Stimulated activated memory B cell treated with anti-CD40 and anti-IgM and Interleukin-4, amounts not matched to agents 10 μg/mL and 1 μg/mL and 100 μg/mL, for 72 hours (primary cell): ENCODE measurements around the gene CCDC120.

ENCODE experiments used
- ATAC-seq: fragments of 150-1000 bp; cut with Tn5 transposase; 2 replicates; pipeline ENCODE4 v1.10.0; 2021
- H3K27ac Mint-ChIP-seq: one replicate; pipeline ENCODE4 v1.8.0; 2022; ENCODE audit warnings: mild to moderate bottlenecking, mixed read lengths
- H3K27me3 Mint-ChIP-seq: one replicate; pipeline ENCODE4 v1.8.0; 2022; ENCODE audit warnings: mixed read lengths
- H3K36me3 Mint-ChIP-seq: one replicate; pipeline ENCODE4 v1.8.0; 2022; ENCODE audit warnings: mixed read lengths
- H3K4me1 Mint-ChIP-seq: one replicate; pipeline ENCODE4 v1.8.0; 2022; ENCODE audit warnings: mixed read lengths
- H3K4me3 Mint-ChIP-seq: one replicate; pipeline ENCODE4 v1.8.0; 2022; ENCODE audit warnings: mild to moderate bottlenecking, moderate library complexity, mixed read lengths
- H3K9me3 Mint-ChIP-seq: one replicate; pipeline ENCODE4 v1.8.0; 2022; ENCODE audit warnings: mixed read lengths

CCDC120 gene

DNA sequence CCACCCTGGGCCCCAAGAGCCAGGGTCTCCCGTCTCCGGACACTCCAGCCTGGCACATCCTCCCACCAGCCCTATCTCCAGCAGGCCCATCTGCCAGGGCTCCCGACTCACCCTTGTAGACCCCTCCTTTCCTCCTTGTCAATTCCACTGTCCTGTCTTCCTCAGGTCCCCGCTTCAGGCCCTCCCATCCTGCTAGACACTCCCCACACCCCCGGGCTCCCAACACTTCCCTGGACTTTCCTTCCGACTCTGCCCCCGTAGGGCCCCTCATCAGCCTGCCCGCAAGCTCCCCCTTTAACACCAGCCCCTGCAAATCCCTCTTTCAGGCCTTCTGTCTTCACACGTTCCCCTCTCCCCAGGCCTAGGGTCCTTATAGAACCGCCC lies 13.9 kb downstream of the CCDC120 start:
- Mint-ChIP-seq H3K4me3 (peak overlapping the region; percentile 33), H3K27me3 (no peaks in the 10 kb centered on the region), H3K9me3 (peaks cover 7% of the 10 kb centered on the region)

DNA sequence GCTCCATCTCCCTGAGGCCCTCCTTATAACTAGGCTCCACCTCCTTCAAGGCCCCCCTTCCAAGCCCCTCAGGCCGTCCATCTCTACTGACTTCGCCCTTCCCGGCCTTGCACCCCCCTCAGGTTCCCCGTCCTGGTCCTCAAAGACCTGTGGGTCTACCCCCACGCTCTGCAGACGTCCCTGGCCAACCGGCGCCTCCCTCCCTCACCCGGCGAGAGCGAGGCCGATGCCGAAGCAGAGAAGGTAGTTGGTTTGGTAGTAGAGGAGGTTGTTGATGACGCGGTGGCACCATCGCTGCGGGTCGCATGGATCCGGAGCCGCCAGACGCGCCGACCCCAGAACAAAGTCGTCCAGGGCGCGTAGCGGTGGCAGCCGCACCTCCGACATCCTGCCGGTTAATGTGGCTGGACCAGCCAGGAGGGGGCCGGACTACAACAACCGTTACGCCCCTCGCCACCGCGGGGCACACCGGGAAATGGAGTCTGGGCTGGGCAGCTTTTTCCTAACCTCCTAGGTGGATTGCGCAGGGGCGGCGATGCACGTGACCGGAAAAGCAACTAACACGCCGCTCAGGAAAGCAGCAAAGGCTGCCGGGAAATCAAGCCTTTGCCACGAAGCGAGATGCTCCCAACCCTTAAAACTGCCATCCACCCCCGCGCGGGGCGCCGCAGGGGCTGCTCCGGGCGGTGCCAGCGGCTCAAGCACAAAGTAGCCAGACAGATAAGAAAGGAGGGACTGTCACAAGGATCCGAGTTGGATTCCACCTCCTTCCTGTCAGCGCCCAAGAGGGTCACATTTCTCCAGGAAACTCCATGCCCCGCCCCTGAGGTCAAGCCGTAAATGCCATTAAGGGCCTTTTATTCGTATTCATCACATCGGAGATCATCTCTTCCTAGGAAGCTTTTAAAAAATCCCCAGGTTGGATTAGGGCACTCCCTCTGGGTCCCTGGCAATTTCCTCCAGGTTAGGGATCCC lies 15.1 kb downstream of the CCDC120 start, which contains the start of gene PRAF2:
TSS of gene PRAF2 (minus strand) at position 402 of the 975 bp plus-strand sequence. CDS start at position 387, 15 bp downstream.
- peaks cover 7% of the 10 kb centered on the region for H3K9me3 Mint-ChIP-seq
- H3K27ac Mint-ChIP-seq: peak within 1 kb of the TSS; percentile 55
- H3K4me1 Mint-ChIP-seq: peaks cover 24% of the 10 kb centered on the region
- peaks cover 26% of the 10 kb centered on the region for H3K36me3 Mint-ChIP-seq
- H3K27me3 Mint-ChIP-seq: no peaks in the 10 kb centered on the region
- ATAC-seq: peak; percentile 96
- peak within 1 kb of the TSS; percentile 86 for H3K4me3 Mint-ChIP-seq

More for the DNA sequence above, 13.9 kb downstream of the CCDC120 start:
- ATAC-seq: no peak
- H3K27ac Mint-ChIP-seq: peak overlapping the region; percentile 55
- H3K4me1 Mint-ChIP-seq: peaks cover 19% of the 10 kb centered on the region
- H3K36me3 Mint-ChIP-seq: peaks cover 26% of the 10 kb centered on the region

DNA sequence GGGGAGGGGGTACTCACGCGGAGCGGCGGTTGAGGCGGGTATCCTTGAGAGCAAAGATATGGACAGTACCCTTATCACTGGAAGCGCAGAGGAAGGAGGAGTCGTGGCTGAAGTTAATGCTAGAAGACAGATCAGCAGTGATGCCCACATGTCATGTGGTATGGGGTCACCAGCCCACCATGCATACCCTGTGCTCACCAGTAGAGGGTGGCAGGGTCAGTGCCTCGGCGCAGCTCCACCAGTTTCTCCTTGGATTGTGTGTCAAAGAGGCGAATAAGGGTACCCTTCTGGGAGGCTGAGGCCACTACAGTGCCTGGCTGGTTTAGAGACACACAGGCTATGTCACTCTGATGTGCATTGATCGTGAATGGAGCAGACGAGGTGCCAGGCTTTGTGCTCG lies 16.5 kb downstream of the CCDC120 start:
- Mint-ChIP-seq H3K27ac (no peak overlapping the region), H3K4me1 (peaks cover 32% of the 10 kb centered on the region), H3K27me3 (no peaks in the 10 kb centered on the region), H3K4me3 (no peak overlapping the region), H3K9me3 (peaks cover 7% of the 10 kb centered on the region), H3K36me3 (peaks cover 26% of the 10 kb centered on the region)
- no peak for ATAC-seq

DNA sequence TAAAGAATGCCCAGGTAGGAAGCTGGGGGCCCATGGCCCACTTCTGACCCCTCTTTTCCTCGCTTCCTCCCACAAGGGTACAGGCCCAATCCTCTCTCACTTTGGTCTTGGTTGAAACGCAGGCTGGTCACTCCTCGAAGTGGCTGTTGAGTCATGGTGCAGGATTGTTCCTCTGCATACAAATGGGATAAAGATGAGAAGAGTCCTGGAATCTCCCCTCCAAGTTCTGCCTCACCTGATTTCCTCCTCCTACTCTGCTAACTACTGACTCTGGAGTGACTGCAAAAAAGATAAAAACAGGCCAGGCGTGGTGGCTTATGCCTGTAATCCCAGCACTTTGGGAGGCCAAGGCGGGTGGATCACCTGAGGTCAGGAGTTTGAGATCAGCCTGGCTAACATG lies 19.1 kb downstream of the CCDC120 start:
- no peaks in the 10 kb centered on the region for H3K27me3 Mint-ChIP-seq
- H3K4me1 Mint-ChIP-seq: peaks cover 28% of the 10 kb centered on the region
- peaks cover 4% of the 10 kb centered on the region for H3K9me3 Mint-ChIP-seq
- ATAC-seq: no peak
- no peak overlapping the region for H3K4me3 Mint-ChIP-seq
- no peak overlapping the region for H3K27ac Mint-ChIP-seq
- peaks cover 16% of the 10 kb centered on the region for H3K36me3 Mint-ChIP-seq

DNA sequence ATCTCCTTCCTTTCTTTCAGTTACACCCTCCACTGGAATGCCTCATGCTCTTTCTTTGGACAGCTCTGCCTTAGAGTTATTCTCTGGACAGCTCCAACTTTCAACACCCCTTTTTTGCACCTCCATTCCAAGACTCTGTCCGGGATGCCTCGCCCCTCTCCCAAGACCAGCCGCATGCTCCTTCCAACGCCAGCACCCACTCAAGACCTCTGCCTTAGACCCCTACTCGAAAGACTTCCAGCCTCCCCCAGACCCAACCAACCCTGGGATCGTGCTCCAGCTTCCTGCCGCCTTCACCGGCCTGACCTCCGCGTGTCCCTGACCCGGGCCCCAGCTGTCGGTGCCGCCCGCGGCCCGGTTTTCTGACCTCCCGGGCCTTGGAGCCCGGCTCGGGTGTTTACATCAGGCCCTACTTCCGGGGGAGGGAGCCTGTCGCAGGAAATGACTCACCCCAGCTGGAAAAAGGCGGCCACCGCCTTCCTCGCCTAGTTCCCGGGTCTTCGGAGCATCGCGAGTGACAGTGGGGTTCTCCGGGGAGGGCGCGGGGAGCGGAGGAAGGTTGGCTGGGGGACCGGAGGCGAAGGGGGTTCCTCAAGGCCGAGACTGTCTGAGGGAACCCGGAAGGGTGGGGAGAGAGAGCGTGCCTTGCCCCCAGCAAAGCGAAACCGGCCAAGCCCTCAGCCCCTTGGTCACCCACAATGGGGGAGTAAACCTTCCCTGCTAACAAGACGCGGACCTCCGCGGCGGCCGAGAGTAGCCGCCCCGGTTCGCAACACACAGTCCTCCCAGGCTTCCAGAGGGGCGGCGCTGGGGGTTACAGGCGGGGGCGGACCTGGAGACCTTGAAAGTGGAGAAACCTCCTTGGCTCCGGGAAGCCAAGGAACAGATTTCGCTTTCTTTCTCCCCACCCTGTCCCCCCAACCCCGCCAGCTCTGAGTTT lies 21.0 kb downstream of the CCDC120 start, which contains the start of gene WDR45:
TSS of gene WDR45 (minus strand) at position 399 of the 940 bp plus-strand sequence. CDS start 1,792 bp downstream, outside the sequence.
- ATAC-seq: peak; percentile 85
- peak within 1 kb of the TSS; percentile 96 for H3K27ac Mint-ChIP-seq
- H3K9me3 Mint-ChIP-seq: no peaks in the 10 kb centered on the region
- no peaks in the 10 kb centered on the region for H3K27me3 Mint-ChIP-seq
- peaks cover 13% of the 10 kb centered on the region for H3K4me1 Mint-ChIP-seq
- H3K4me3 Mint-ChIP-seq: peak within 1 kb of the TSS; percentile 86
- H3K36me3 Mint-ChIP-seq: peaks cover 8% of the 10 kb centered on the region

DNA sequence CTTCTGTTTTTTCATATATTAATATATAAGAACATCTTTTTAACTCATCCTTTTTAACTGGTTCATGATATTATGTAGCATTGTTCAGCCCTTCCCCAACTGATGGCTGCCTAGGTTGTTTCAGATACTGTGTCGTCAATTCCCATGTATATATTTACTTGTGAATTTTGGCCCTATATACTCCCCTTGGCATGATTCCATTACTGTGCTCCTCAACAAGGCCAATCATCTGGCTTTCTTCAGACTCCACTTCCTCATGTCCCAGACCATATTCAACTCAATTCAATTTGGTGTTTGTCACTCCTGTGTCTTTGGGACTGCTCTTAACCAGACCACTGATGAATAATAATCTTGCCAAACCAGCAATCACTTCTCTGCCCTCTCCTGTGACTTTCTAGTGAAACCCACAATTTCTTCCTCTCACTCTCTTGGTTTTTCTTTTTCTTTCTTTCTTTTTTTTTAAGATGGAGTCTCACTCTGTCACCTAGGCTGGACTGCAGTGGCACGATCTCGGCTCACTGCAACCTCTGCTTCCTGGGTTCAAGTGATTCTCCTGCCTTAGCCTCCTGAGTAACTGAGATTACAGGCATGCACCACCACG lies 23.6 kb downstream of the CCDC120 start:
- Mint-ChIP-seq H3K27ac (no peak overlapping the region), H3K4me1 (peaks cover 13% of the 10 kb centered on the region), H3K27me3 (no peaks in the 10 kb centered on the region), H3K9me3 (no peaks in the 10 kb centered on the region), H3K36me3 (no peaks in the 10 kb centered on the region), H3K4me3 (no peak overlapping the region)
- no peak for ATAC-seq

DNA sequence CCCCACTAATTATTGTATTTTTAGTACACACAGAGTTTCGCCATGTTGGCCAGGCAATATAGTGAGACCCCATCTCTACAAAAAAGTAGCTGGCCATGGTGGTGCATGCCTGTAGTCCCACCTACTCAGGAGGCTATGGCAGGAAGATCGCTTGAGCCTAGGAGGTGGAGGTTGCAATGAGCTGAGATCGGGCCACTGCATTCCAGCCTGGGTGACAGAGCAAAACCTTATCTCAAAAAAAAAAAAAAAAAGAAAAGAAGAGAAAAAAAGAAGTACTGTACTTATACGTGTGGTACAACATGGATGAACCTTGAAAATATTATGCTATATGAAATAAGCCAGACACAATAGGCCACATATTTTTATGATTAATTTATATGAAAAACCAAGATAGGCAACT lies 30.8 kb downstream of the CCDC120 start:
- Mint-ChIP-seq H3K36me3 (no peaks in the 10 kb centered on the region), H3K4me1 (no peaks in the 10 kb centered on the region), H3K9me3 (no peaks in the 10 kb centered on the region), H3K4me3 (no peak overlapping the region), H3K27me3 (no peaks in the 10 kb centered on the region), H3K27ac (no peak overlapping the region)
- ATAC-seq: no peak

DNA sequence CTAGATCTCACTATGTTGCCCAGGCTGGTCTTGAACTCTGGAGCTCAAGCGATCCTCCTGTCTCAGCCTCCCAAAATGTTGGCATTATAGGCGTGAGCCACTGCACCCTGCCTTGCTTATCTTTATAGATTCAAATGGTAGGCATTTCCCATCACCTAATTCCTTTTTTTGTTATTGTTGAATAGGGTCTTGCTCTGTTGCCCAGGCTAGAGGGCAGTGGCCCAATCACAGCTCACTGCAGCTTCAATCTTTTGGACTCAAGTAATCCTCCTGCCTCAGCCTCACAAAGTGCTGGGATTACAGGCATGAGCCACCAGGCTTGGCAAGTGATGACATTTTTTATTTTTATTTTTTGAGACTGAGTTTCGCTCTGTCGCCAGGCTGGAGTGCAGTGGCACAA lies 37.6 kb downstream of the CCDC120 start:
- Mint-ChIP-seq H3K4me1 (peaks cover 2% of the 10 kb centered on the region), H3K4me3 (no peak overlapping the region), H3K27me3 (no peaks in the 10 kb centered on the region), H3K9me3 (no peaks in the 10 kb centered on the region), H3K27ac (no peak overlapping the region), H3K36me3 (no peaks in the 10 kb centered on the region)
- no peak for ATAC-seq

DNA sequence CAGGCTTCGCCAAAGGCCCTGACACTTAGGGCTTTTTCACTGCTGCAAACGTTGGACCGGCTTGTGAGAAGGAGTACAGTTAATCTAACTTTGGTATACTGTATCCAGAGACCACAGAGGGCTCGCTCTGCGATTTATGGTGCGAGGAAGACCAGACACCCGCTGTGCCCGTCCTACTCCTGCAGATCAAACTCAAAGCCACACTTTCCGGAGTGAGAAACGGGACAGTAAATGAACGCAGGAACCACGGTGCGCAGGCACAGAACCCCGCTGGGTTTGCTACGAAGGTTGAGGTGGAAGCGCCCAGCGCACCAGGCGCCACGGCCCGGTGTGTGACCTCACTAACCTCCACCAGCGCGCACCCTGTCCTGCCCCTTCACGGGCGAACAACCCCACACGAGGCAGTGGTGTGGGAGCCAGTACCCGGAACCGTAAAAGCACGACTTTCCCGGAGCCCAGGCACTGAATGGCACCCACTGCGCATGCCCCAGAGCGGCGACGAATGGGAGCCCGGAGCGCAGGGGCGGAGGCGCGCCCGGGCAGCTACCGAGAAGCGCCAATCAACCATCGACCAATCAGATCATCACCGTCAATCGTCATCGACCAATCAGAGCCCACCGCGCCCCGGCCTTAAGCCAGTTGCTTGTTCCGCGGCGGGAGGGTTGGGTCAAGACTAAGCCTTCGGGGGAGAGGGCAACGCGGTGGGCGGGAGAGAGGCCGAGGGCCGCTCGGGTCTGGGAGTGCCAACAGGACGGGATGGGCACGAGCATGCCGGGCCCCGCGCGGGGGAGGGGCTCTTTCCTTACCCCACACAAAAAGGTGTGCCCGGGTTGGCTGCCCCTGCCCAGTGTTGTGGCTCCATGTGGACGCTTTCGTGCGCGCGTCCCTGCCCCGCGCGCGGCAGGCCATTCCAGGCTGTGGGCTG lies 42.2 kb downstream of the CCDC120 start:
- Mint-ChIP-seq H3K9me3 (no peaks in the 10 kb centered on the region), H3K36me3 (no peaks in the 10 kb centered on the region), H3K27me3 (no peaks in the 10 kb centered on the region), H3K4me1 (peaks cover 8% of the 10 kb centered on the region), H3K4me3 (peak overlapping the region; percentile 82), H3K27ac (peak overlapping the region; percentile 77)
- peak; percentile 98 for ATAC-seq

DNA sequence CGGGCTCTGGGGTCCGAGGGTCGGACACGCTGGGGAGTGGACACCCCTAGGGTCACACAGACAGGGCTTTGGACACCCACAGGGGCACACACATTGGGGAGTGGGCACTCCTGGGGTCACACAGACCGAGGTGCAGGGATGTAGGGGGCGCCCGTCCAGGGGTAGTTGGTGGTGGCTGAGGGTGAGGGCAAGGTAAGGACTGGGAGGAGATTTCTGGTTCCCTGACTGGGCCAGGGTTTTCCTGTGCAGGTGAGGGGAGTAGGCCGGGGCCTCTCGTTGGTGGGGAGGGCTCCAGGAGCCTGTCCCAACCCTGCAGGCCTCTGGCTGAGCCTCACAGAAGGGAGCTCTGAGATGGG lies 42.8 kb downstream of the CCDC120 start:
- Mint-ChIP-seq H3K27ac (peak overlapping the region; percentile 77), H3K36me3 (no peaks in the 10 kb centered on the region), H3K4me1 (peaks cover 8% of the 10 kb centered on the region), H3K9me3 (no peaks in the 10 kb centered on the region), H3K27me3 (no peaks in the 10 kb centered on the region), H3K4me3 (peak overlapping the region; percentile 82)
- peak; percentile 3 for ATAC-seq

DNA sequence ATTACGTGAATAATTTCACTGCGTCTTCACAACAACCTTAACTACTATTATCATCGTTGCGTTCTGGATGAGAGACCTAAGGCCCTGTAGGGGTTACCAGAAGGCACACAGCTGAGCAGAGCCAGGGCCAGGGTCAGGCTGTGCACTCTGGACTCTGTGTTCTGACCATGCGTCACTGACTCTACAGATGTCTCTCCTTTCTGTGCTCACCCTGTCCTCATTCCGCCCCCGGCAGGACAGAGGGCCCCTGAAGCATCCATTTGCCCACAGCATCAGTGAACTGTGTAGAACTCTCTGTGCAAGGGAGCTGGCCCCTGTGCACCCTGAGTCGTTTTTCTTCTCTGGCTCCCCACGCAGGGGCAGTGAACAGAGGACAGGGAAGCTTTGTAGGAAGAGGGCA lies 43.4 kb downstream of the CCDC120 start:
- Mint-ChIP-seq H3K4me1 (peaks cover 8% of the 10 kb centered on the region), H3K4me3 (peak overlapping the region; percentile 82), H3K36me3 (no peaks in the 10 kb centered on the region), H3K27me3 (no peaks in the 10 kb centered on the region), H3K27ac (peak overlapping the region; percentile 77), H3K9me3 (no peaks in the 10 kb centered on the region)
- ATAC-seq: no peak

DNA sequence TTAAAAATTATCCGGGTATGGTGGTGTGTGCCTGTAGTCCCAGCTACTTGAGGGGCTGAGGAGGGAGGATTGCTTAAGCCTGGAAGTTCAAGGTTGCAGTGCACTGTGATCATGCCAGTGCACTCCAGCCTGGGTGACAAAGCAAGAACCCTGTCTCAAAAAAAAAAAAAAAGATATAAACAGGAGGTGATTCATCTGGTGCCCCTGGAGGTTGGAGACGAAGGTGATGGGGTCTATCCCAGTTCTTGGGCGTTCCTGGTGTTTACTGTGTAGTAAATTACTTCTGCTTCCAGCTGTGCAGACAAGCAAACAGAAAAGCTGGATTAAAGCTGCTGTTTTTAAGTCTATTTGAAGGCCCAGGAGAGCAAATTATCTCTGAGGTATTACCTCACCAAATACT lies 44.8 kb downstream of the CCDC120 start:
- ATAC-seq: no peak
- no peaks in the 10 kb centered on the region for H3K36me3 Mint-ChIP-seq
- H3K27me3 Mint-ChIP-seq: no peaks in the 10 kb centered on the region
- H3K4me3 Mint-ChIP-seq: no peak overlapping the region
- H3K27ac Mint-ChIP-seq: no peak overlapping the region
- H3K4me1 Mint-ChIP-seq: peaks cover 8% of the 10 kb centered on the region
- H3K9me3 Mint-ChIP-seq: no peaks in the 10 kb centered on the region

DNA sequence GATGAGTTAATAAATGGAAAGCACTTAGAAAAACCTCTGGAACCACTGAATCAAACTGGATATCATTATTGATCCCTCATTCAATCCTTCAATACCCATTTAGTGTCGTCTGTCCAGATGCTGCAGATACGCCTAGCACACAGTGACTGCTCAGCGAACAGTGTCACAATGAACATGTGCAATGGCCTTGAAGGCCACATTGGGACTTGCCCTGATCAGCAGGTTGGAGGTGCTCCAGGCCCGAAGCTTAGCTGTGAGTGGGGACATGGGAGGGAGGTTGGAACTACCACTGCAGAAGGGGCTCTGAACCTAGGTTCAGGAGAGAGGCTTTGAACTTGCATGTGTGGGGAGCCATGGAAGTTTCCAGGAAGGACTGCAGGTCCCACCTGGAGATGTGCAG lies 47.5 kb downstream of the CCDC120 start:
- Mint-ChIP-seq H3K36me3 (peaks cover 9% of the 10 kb centered on the region), H3K27me3 (no peaks in the 10 kb centered on the region), H3K9me3 (no peaks in the 10 kb centered on the region), H3K27ac (no peak overlapping the region), H3K4me1 (peaks cover 7% of the 10 kb centered on the region), H3K4me3 (no peak overlapping the region)
- ATAC-seq: no peak

DNA sequence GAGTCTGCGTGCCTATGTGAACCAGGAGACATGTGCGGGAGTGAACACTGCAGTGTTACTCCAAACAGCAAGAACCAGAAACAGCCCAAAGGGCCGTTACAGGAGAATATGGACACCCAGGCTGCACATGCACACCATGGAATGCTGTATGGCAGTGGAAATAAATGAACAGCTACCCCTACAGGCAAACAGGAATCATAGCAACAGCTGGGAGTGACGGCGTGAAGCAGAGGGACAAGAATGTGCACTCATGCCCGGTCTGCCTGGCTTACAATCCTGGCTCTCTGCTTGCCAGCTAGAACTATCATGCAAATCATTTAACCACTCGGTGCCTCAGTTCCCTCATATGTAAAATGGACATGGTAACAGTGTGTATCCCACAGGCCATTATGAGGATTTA lies 48.1 kb downstream of the CCDC120 start:
- H3K27ac Mint-ChIP-seq: no peak overlapping the region

More for the DNA sequence above, 48.1 kb downstream of the CCDC120 start:
- no peak overlapping the region for H3K4me3 Mint-ChIP-seq
- no peaks in the 10 kb centered on the region for H3K27me3 Mint-ChIP-seq
- peaks cover under 1% of the 10 kb centered on the region for H3K4me1 Mint-ChIP-seq
- H3K9me3 Mint-ChIP-seq: no peaks in the 10 kb centered on the region
- H3K36me3 Mint-ChIP-seq: peaks cover 9% of the 10 kb centered on the region
- ATAC-seq: no peak
